ENCODE data around the gene LMO7.

LMO7 gene

DNA sequence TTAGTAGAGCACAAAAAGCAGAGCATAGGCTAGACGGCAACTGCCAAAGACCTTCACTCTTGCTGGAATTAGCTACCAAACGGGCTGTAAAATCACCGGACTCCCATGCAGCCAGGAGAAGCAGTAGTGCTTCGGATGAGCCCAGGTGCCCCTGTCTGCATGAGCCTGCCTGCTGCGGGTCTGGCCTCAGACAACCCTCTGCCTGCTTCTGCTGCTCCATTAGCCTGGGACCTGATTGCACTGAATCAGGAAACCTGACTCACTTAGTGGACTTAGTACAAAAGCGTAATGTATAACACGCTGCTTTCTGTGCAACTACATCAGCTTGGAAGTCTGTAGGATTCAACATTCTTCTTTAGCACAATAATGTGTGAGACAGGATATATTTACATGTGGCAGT, 170.0 kb downstream of the LMO7 start:
- no peak for DNase-seq

DNA sequence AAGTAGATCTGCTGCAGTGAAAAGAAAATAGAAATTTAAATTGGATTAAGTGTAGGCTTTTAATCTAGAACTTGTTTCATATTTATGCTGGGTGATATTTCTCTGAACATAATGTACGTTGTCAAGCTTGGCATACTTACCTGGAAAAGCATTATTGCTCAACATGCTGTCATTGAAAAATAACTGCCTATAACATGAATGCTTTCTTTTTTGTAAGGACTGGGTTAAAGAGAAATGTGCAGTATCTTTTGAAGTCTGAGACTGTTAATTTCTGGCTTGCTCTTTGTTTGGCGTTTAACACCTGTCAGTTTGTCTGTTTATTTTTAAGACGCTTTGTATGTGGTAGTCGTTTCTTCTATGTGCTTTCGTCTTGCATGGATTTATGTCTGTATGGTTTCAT, 175.2 kb downstream of the LMO7 start:
- no peak for DNase-seq

DNA sequence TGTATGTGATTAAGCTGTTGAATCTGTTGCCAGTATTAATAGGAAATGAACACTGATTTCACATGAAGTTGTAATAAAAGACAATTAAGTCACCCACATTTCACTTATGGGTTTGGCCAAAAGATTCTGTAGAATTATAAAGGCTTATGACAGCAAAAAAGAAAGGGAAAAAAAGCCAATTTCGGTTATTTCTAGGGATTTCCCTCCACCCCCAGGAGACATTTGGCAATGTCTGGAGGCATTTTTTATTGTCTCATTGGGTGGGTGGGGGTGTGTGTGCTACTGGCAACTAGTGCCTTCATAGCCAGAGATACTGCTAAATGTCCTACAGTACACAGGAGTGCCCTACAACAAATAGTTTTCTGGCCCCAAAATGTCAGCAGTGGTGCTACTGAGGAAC, 175.7 kb downstream of the LMO7 start:
- no peak for DNase-seq

DNA sequence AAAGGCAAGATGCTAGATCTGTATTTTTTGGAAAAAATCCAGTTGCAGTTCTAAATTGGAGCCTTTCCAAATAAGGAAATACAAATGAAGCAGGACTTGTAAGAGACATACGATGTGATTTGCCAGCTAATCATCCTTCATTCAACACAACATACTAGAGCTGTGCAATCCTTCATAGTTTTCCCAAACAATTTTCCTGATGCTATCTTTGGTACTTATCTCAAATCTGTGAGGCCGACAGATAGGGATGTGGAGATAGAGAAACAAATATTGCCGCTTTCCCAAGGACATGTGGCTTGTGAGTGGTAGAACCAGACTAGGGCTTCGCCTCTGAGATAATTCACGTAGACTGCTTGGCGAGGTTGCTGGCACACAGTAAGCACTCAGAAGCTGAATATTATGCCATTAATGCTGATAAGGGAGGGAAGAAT, 176.6 kb downstream of the LMO7 start:
- DNase-seq: no peak

DNA sequence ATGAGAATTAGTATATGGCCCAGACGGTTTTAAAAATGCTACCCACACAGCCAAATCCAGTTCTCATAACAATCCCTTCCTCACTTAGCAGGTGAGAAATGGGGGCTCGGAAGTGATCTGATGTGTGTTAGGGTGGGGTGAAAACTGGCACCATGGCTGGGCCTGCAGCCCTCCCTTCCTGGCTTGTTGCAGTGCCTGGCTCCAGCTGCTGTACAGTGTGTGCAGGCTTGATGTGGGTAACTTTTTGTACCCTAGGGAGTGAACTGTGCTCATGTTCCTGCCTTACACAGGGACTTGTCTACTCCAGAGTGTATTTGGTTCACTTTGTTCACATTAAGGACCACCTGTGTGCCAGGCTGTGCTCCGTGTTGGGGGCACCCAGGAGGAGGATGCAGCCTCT, 177.2 kb downstream of the LMO7 start:
- DNase-seq: no peak

DNA sequence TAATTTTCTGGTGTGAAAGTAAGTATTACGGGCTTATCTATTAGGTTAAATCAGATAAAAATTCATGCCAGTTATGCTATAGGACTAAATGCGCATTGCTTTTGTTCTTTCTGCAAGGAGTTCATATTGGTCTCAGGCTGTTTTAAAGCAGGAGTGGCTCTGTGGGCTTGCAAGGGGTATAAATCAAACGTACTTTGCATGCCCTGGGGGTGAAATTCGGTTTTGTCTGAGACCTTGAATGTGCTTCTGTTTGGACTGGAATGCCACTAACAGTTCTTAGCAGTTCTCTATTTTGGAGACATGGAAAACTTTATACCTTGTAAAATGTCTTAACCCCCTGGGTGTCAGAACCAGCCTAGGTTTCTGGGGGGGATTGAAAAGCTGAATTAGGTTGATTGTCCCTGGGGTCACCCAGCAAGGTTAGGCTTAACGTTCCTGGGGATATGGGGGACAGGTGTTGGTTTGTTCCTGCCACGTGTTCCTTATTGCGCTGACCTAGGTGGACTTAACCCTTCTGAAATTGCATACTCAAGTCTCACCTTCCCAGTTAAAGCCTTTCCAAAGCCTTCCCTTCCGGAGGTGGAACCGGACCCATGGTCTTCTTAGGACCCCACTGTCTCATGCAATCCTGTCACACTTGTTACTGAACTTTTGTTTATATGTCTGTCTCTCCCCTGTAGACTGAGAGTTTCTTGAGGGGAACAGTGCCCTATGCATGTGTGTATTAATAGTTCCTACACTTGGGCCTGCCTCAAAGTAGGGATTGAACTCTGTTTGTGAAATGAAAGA, 182.2 kb downstream of the LMO7 start:
- DNase-seq: no peak

DNA sequence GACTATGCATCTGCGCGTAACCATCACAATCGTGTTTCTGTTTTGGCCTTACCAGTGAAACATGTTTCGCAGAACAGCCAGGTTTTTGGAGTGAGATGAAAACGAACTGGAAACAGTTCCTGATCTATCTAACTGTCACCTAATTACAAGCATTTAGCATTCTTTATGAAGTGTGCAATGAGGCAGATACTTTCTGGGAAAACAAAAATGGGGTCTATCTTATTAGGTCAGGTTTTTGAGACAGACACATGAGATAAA, 182.8 kb downstream of the LMO7 start:
- no peak for DNase-seq

DNA sequence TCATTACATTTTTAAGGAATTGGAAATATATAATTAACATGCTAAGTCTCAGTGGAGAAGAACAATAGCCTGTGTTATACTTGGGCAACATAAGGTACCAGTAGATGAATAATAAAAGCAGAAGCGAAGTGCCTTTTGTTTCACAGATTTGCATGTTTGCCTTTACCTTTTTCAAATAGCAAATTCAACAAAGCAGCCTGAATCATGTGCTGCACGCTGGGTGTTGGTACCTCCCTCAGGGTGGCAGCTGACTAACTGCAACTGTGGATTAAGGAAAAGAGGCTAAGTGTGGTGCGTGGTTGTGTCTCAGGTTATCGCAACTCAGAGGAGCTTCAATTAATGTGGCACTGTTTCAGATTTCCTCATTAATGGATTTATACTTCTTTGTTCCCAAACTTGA, 189.0 kb downstream of the LMO7 start:
- no peak for DNase-seq

DNA sequence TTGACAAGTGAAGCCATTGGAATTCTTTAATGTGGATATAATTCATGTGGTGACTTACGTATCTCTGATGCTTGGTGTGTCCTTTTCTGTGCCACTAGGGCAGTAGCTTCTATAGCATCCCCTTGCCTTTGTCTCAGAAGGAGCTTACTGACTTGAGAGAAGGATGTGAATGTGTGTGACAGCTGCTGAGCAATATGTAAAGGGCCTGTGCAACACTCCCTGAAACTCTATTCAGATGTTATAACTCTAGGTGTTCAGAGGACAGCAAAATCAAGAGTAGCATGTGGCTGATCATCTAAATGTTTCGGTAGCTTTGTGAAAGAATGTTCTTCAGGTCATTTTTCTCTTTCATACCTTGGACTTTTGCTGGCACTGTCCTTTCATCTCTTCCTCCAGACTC, 189.5 kb downstream of the LMO7 start:
- DNase-seq: no peak

DNA sequence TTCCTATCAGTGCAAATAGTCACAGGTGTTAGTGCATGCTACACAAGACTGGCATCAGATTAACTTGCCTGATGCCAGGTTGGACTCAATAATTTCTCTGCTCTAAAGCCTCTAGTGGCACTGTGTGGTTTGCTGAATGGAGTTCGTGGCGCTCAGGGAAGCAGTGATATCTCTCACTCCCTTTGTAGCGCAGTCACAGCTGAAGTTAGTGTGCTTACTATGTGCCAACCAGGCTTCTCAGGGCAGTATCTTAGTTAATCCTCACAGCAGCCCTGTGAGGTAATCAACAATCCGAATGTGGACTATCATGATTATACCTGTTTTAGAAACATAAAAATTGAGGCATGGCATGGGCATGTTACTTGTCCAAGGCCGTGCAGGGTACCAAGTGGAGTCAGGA, 190.3 kb downstream of the LMO7 start:
- no peak for DNase-seq

DNA sequence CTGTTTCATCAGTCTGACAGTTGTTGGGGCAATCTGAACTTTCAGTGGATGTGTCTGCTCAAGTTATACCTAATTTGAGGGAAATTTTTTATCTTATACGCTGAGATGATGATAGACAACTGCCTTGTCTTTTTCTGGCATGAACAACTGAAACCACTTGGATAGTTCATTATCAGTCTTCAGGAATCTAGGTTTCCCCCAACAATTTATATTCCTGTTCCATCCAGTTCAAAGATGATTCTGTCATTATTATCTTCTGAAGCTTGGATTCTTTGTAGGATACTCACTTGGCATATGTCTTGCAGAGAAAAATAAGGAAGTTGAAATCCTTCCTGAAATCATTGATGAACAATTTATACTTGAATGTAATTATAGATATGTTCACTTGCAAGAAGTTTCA, 193.7 kb downstream of the LMO7 start:
- no peak for DNase-seq

DNA sequence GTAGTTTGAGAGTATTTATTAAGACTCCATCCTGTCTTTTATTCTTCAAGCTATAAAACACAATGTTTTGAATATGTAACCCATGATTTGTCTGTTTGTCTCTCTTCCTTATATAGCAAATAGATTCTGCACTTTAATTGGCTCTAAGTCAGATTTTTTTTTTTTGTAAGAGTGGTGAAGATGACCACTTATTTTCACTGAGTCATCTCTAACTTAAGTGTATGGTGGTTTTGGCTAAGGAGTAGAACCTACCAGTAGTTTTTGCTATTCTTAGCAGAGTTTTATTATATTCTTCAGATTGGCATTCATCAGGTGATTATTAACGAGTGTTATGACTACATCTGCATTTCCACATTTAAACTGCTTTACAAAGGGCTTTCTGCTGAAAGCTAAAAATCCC, 194.7 kb downstream of the LMO7 start:
- DNase-seq: no peak

DNA sequence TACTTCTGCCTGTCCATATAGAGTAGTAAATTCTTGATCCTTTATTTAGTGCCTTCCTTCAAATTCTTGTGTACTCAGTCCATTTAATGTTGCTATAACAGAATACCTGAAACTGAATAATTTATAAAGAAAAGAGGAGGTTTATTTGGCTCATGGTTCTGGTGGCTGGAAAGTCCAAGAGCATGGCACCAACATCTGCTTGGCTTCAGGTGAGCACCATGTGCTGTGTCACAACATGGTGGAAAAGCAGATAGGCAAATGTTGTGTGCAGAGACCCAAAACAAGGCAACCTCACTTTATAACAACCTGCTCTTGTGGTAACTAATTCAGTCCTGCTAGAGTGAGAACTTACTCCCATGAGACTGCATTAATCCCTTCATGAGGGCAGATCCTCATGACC, 195.3 kb downstream of the LMO7 start:
- no peak for DNase-seq

DNA sequence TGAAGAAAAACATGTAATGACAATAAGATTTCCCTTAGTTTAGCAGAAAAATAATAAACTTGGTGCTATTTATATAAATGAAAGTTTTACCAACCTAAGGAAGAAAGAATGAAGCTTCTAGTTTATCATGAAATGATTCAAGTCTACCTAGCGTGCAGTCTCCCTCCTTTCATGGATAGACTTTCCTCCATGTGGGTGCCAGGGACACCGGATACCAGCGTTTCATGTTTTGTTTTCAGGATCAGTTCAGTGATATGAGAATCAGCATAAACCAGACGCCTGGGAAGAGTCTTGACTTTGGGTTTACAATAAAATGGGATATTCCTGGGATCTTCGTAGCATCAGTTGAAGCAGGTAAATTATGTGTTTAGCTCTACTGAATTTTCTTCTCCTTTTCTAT, 196.7 kb downstream of the LMO7 start:
- DNase-seq: no peak

DNA sequence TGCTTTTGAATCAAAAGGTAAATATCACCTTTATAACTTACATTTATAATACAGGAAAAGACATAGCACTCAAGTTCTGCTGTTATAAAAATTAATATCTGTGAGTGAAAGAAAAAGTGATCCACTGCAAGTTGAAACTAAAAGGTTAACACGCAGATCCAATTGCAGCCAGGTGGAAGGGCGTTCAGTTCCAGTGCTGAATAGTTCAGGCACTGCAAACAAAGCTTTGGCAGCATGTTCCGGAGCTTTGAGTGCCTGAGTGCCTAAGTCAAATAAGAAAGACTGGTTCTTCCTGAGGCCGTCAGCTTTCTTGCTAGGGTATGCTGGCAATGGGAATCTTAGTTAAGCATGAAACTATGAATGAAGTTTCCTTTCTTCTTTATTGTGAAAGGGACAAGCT, 200.3 kb downstream of the LMO7 start:
- DNase-seq: no peak

DNA sequence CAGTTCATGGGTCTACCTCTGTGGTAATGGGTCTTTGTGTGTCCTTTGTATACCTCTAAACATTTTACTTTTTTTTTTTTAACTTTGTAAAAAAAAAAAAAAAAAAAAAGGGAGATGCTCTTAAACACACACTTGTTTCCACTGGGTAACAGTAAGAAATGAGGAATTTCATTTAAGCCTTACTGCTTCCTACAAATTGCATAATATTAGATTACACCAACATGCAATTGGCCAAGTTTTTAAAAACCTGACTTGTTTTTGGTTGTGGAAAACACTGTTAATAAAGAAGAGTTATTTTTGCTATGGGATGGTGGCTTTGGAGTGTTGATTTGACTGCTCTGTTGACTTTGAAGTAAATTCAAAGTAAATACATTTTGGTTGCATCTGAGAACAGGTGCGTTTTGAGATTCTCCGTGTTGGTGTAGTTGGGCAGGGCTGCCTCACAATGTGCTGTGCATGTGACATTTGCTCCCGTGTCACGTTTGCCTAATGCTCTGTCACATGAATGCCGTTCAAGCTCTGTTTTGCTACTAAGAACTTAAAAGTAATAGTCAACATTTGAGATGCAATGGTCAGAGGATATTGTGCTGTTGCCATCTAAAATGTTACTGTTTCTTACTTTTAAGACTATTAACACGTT, 202.4 kb downstream of the LMO7 start:
- no peak for DNase-seq

DNA sequence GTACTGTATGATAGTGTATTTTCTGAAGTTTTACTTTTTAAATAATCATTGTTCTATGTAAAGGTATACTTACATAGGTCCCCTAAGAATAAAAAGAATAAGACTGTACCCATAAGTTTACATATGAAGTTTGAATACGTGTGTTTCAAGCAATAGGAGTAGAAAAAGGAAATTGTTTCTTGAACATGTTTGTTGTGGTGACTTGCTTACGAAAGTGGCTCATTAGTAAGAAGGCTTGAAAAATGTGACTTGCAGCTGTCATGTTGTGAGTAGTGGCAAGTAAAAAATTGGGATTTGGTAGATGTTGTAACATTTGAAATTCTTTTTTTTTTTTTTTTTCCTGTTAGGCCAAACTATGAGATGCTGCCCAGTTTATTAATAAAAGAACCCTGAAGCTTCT, 203.3 kb downstream of the LMO7 start:
- no peak for DNase-seq

DNA sequence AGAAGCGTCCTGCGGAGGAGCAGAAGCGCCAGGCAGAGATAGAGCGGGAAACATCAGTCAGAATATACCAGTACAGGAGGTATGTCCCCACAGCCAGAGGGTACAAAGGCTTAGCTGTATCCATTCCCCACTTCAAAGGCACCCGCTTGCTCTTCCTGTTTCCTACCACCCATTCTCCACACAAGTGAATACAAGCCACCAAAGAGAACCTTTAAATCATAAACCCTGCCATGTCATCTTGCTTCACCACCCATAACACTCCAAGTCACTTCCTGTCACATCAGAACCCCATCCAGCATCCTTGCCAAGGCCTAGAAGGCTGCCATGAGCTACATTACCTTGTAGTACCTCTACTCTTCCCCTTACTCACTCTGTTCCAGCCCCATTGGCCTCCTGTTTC, 205.8 kb downstream of the LMO7 start:
- no peak for DNase-seq

DNA sequence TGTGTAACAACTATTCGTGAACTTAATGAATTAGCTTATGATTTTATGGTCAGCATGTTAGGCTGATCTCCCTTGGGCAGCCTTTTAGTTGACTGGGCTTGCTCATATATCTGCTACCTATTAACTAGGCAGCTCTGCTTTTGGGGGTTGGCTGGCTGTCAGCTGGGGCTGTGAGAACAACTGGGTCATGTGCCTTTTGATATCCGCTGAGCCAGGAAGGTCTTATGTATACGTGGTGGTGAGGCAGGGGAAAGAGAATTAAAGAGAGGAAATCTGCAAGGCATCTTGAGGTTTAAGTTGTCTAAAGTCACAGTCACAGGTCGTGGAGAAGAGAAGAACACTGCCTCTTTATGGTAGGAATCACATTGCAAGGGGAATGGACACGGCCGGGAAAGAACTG, 206.9 kb downstream of the LMO7 start:
- DNase-seq: no peak

DNA sequence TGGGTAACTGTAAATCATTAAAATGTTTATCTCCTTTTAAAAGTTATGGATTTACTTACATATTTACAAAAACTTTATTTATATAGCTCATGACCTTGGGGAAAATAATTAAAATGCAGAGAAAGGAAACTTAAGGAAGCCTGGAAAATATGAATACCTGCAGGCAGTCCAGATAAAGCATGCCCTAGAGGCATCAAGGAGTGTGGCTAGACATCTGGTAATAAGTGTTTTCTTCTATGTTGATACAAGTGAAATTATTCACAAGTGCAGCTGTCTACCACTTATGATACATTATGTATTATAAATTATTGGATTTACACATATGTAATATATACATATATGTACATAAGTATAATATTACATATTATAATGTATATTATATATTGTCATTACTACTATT, 207.9 kb downstream of the LMO7 start:
- no peak for DNase-seq

DNA sequence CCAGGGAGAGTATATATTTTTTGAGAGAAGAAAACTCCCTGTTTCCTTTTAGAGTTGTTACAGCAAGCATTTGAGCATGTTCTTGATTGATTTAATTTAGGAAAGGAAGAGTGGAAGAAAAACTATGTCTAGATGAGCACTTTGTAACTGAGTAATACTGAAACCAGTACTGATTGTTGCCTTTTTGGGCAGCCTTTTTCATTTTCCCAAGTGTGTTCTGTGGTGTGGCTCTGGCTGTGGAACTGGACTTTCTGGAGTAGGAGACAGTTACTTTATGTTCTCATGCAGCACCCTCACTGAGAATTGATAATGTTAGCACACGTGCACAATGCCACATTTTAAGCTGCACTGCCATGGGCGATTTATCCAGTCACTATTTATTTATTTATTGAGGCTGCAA, 211.5 kb downstream of the LMO7 start:
- no peak for DNase-seq

DNA sequence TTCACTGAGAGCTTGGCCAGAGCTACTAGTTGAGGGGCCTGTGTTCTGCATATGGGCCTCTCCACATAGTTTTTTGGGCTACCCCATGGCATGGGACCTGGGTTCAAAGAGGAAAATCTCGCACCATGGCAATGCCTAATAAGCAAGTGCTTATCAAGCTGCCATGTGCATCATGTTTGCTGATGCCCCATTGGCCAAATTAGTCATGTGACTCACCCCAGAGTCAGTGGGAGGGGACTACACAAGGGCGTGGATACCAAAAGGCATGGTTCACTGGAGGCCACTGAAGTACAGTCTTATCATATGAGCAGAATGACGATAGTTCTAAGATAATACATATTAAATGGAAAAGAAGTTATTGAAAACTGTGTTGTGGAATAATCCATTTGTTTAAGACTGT, 214.8 kb downstream of the LMO7 start:
- DNase-seq: no peak

DNA sequence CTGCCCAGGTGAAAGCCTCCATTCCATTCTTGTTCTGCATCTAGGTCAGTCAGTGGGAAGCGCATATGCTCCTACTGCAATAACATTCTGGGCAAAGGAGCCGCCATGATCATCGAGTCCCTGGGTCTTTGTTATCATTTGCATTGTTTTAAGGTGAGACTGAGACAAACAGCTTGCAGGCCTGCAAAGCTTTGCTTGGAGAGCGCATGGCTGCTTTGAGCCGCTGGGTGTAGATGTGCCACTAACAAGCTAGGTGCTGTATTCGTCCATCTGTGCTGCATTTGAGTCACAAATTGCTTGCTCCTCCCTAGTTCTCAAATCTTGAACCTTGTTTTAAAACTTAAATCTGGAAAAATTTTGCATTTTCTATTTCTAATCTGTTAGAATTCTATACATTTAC, 219.1 kb downstream of the LMO7 start:
- DNase-seq: no peak

DNA sequence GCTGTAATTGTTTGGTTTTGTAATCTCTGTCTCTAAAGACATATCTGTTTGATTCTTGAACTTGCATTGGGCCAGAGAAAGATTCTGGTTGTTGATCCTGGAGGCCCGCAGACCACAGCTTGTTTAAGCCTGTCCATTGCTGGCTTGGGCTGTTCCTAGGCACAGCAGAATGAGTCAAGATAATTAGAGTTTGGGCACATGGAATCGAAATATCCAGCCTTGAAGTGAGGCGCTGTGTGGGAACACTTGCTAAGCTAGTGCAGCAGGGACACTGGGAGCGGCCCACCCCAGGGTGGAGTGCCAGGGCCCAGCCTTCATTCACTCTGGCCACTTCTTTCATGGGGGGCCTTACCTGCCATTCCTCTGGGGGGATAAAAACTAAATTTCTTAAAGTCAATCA, 219.7 kb downstream of the LMO7 start:
- no peak for DNase-seq

DNA sequence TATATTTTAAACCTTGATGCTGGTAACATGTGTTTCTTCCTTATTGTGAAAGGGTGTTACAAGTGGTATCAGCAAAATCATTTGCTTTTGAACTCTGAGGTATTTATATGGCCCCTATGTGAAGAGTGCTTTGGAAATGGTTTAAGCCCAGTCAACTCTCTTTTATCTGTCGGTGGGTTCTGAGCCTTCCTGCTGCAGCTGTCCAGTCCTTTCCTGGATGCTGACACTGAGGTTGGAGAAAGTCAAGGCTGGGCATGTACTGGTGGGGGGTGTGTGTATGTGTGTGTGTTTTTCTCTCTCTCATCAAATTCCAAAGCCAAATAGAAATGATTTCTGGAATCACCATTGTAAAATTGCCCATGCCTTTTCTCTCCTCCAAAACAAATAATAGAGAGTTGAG, 221.2 kb downstream of the LMO7 start:
- no peak for DNase-seq
